A549 (cell line): ENCODE results near the gene SOD1.

Experiments
- CBX2 ChIP-seq: fragments of 200-600 bp; sonication (generic); IDR thresholded peaks from 2 replicates; pipeline ENCODE4 v1.6.1; 2016; ENCODE audit warnings: low read depth, mild to moderate bottlenecking, borderline replicate concordance
- EP300 ChIP-seq, 2 experiments: fragments of >200 bp; sonication (Bioruptor Twin); formaldehyde crosslinking; IDR thresholded peaks; 2 replicates in 1 of 2; 3 replicates in 1 of 2; pipeline ENCODE4 v1.6.1; 2016 to 2017
- MAFK ChIP-seq: fragments of 450-650 bp; IDR thresholded peaks from 2 replicates; pipeline ENCODE4 v1.6.1; 2014; ENCODE audit not compliant: partially characterized antibody
- POLR2A ChIP-seq: IDR thresholded peaks from 2 replicates; pipeline ENCODE4 v1.6.1; 2012; ENCODE audit warnings: mild to moderate bottlenecking, low read length
- RAD21 ChIP-seq, 2 experiments: fragments of >200 bp in 1 of 2; sonication (Bioruptor Twin) in 1 of 2; formaldehyde crosslinking in 1 of 2; IDR thresholded peaks in 1 of 2; conservative IDR thresholded peaks in 1 of 2; 2 replicates in 1 of 2; 3 replicates in 1 of 2; pipeline ENCODE4 v1.6.1; 2012 to 2018; ENCODE audit warnings: inconsistent platforms in 1 of 2
- RFX5 ChIP-seq: fragments of 450-650 bp; IDR thresholded peaks from 2 replicates; pipeline ENCODE4 v1.7.1; 2014; ENCODE audit warnings: antibody characterized with exemption, mild to moderate bottlenecking, moderate library complexity
- ZSCAN20 ChIP-seq: fragments of 250-450 bp; sonication (Bioruptor Pico); IDR thresholded peaks from 2 replicates; pipeline ENCODE4 v1.8.0; 2022; ENCODE audit warnings: mild to moderate bottlenecking, moderate library complexity
- TF ChIP-seq, protein P1 (sequence below): fragments of 200-600 bp; sonication (generic); IDR thresholded peaks from 2 replicates; pipeline ENCODE4 v1.6.1; 2016; ENCODE audit warnings: antibody characterized with exemption, mild to moderate bottlenecking, moderate library complexity
- TF ChIP-seq, protein P2 (sequence below): fragments of >200 bp; sonication (Bioruptor Twin); formaldehyde crosslinking; IDR thresholded peaks from 3 replicates; pipeline ENCODE4 v1.5.1; 2016
- TF ChIP-seq, protein P3 (sequence below): IDR thresholded peaks from 2 replicates; pipeline ENCODE4 v1.6.1; 2012
- TF ChIP-seq, protein P4 (sequence below): fragments of 150-350 bp; IDR thresholded peaks from 2 replicates; pipeline ENCODE4 v1.6.1; 2014; ENCODE audit warnings: low read depth, mild to moderate bottlenecking, low read length

DNA sequence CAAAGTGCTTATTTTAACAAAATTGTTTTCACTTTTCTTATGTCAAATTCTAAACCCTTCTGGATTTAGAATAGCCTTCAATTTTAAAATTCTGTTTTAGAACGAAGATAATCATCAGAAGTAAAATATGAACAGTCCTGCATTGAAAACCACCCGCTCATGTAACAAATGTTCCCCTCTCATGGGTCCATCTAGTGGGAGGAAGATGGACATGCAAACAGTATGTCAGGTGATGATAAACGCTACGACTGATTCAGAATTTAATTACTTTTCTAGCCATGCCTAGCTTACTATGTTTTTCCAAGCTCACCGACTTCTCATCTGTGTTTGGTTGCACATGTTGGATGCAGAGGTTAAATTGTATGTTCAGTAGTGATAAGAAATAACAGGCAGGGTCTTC is 23.5 kb downstream of the SOD1 start:
- TF ChIP-seq, protein P1, sequence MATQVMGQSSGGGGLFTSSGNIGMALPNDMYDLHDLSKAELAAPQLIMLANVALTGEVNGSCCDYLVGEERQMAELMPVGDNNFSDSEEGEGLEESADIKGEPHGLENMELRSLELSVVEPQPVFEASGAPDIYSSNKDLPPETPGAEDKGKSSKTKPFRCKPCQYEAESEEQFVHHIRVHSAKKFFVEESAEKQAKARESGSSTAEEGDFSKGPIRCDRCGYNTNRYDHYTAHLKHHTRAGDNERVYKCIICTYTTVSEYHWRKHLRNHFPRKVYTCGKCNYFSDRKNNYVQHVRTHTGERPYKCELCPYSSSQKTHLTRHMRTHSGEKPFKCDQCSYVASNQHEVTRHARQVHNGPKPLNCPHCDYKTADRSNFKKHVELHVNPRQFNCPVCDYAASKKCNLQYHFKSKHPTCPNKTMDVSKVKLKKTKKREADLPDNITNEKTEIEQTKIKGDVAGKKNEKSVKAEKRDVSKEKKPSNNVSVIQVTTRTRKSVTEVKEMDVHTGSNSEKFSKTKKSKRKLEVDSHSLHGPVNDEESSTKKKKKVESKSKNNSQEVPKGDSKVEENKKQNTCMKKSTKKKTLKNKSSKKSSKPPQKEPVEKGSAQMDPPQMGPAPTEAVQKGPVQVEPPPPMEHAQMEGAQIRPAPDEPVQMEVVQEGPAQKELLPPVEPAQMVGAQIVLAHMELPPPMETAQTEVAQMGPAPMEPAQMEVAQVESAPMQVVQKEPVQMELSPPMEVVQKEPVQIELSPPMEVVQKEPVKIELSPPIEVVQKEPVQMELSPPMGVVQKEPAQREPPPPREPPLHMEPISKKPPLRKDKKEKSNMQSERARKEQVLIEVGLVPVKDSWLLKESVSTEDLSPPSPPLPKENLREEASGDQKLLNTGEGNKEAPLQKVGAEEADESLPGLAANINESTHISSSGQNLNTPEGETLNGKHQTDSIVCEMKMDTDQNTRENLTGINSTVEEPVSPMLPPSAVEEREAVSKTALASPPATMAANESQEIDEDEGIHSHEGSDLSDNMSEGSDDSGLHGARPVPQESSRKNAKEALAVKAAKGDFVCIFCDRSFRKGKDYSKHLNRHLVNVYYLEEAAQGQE: no peak
- TF ChIP-seq, protein P2, sequence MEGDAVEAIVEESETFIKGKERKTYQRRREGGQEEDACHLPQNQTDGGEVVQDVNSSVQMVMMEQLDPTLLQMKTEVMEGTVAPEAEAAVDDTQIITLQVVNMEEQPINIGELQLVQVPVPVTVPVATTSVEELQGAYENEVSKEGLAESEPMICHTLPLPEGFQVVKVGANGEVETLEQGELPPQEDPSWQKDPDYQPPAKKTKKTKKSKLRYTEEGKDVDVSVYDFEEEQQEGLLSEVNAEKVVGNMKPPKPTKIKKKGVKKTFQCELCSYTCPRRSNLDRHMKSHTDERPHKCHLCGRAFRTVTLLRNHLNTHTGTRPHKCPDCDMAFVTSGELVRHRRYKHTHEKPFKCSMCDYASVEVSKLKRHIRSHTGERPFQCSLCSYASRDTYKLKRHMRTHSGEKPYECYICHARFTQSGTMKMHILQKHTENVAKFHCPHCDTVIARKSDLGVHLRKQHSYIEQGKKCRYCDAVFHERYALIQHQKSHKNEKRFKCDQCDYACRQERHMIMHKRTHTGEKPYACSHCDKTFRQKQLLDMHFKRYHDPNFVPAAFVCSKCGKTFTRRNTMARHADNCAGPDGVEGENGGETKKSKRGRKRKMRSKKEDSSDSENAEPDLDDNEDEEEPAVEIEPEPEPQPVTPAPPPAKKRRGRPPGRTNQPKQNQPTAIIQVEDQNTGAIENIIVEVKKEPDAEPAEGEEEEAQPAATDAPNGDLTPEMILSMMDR: no peak
- TF ChIP-seq, protein P3, sequence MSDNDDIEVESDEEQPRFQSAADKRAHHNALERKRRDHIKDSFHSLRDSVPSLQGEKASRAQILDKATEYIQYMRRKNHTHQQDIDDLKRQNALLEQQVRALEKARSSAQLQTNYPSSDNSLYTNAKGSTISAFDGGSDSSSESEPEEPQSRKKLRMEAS: no peak
- TF ChIP-seq RFX5 (no peak), MAFK (no peak), EP300 (IDR thresholded peaks at IDR 0.05) (no peak), RAD21 (conservative IDR thresholded peaks at IDR 0.05 in 1 of 2, IDR thresholded peaks at IDR 0.05 in 1 of 2) (no peak), POLR2A (no peak), ZSCAN20 (CRISPR knock-in tag) (no peak), CBX2 (no peak)
- TF ChIP-seq, protein P4, sequence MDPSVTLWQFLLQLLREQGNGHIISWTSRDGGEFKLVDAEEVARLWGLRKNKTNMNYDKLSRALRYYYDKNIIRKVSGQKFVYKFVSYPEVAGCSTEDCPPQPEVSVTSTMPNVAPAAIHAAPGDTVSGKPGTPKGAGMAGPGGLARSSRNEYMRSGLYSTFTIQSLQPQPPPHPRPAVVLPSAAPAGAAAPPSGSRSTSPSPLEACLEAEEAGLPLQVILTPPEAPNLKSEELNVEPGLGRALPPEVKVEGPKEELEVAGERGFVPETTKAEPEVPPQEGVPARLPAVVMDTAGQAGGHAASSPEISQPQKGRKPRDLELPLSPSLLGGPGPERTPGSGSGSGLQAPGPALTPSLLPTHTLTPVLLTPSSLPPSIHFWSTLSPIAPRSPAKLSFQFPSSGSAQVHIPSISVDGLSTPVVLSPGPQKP: no peak
